ENCODE results near the gene APOBEC2.

The APOBEC2 gene

DNA sequence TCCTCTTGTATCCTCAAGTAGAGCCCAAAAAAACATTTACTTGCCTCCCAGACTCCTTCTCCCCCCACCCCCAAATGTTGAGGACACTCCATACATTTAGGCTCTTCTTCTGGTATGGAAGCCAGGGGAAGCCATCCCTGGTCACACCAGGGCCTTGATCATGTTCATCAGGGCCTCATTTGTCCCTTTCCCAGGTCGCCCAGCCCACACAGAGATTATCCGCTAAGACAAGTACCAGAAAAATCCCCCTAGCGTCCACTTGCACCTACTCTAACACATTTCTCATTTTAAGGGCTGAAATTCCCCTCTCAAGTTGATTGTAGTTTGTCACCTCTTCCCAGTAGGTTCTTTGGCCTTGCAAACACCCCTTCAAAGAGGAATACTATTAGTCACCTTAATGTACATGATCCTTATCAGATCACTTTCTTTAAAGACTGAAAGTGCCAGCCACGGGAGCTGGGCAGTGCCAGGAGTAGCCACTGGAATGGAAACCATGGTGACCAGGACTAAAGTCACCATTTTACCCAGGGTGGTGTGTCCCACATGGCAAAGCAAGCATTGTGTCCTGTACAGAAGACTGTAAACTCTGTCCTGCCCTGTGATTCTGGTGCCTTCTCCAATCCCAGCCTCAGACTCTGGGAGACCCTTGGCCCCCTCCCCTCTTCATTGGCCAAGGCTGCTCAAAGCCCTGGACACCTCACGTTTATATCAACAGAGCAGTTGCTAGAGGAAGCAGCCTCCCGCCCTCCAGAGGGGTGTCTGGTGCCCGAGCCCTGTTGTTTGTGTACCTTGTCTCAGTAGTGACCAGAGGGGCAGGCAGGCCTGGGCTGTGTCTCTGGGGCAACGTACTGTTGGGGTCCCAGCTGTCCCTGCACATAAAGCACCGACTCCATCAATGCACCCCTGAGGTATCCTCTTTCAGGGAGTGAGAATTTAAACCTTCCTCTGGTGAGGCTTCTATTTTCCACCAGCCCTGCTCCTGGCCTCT lies 5.0 kb upstream of the APOBEC2 start:
- H3K27ac ChIP-seq (ENCODE audit: low read length), result no peak overlapping the region
- no peaks in the 10 kb centered on the region for H3K27me3 ChIP-seq (ENCODE audit: insufficient read depth, low read length, poor library complexity)
- ATAC-seq (ENCODE audit: insufficient read depth, low read depth), result no peak

GRCh38 chr6:41049521-41049920 lies 3.5 kb upstream of the APOBEC2 start:
- peaks cover 14% of the 10 kb centered on the region for H3K4me1 ChIP-seq (ENCODE audit: insufficient read depth, low read length)
- no peak overlapping the region for H3K4me2 ChIP-seq (ENCODE audit: insufficient read depth, low read length)

More for the DNA sequence above, 5.0 kb upstream of the APOBEC2 start:
- Histone ChIP-seq H3K36me3 (ENCODE audit: insufficient read depth, low read length) (no peaks in the 10 kb centered on the region), H3K4me2 (ENCODE audit: insufficient read depth, low read length) (no peak overlapping the region), H3K4me1 (ENCODE audit: insufficient read depth, low read length) (peaks cover 14% of the 10 kb centered on the region), H3K9me3 (ENCODE audit: insufficient read depth, low read length, severe bottlenecking) (no peaks in the 10 kb centered on the region), H3K79me2 (ENCODE audit: insufficient read depth, low read length) (no peaks in the 10 kb centered on the region), H2AFZ (ENCODE audit: low read depth, low read length) (no peak overlapping the region), H3K9ac (ENCODE audit: low read depth, low read length) (no peak overlapping the region), H3K4me3 (ENCODE audit: low read depth in 1 of 2, low read length in 2 of 2) (no peak overlapping the region), H4K20me1 (ENCODE audit: insufficient read depth, low read length) (no peaks in the 10 kb centered on the region)
- TF ChIP-seq EZH2 (IDR thresholded peaks at IDR 0.05; ENCODE audit: borderline replicate concordance, low read depth, low read length, severe bottlenecking), result no peak
- TF ChIP-seq CTCF (IDR thresholded peaks at IDR 0.05; ENCODE audit: borderline replicate concordance, extremely low read depth, low read length, poor library complexity, severe bottlenecking), result no peak
- DNase-seq, result no peak

GRCh38 chr6:41049955-41050354 lies 3.0 kb upstream of the APOBEC2 start:
- Histone ChIP-seq H3K79me2 (ENCODE audit: insufficient read depth, low read length) (no peaks in the 10 kb centered on the region), H3K27me3 (ENCODE audit: insufficient read depth, low read length, poor library complexity) (no peaks in the 10 kb centered on the region), H3K4me1 (ENCODE audit: insufficient read depth, low read length) (peaks cover 14% of the 10 kb centered on the region), H3K27ac (ENCODE audit: low read length) (no peak overlapping the region), H2AFZ (ENCODE audit: low read depth, low read length) (no peak overlapping the region), H4K20me1 (ENCODE audit: insufficient read depth, low read length) (no peaks in the 10 kb centered on the region), H3K9ac (ENCODE audit: low read depth, low read length) (no peak overlapping the region), H3K4me3 (ENCODE audit: low read depth in 1 of 2, low read length in 2 of 2) (no peak overlapping the region), H3K36me3 (ENCODE audit: insufficient read depth, low read length) (no peaks in the 10 kb centered on the region), H3K9me3 (ENCODE audit: insufficient read depth, low read length, severe bottlenecking) (no peaks in the 10 kb centered on the region), H3K4me2 (ENCODE audit: insufficient read depth, low read length) (no peak overlapping the region)
- ATAC-seq (ENCODE audit: insufficient read depth, low read depth) (no peak), DNase-seq (no peak)
- TF ChIP-seq EZH2 (IDR thresholded peaks at IDR 0.05; ENCODE audit: borderline replicate concordance, low read depth, low read length, severe bottlenecking), result no peak
- no peak for TF ChIP-seq CTCF (IDR thresholded peaks at IDR 0.05; ENCODE audit: borderline replicate concordance, extremely low read depth, low read length, poor library complexity, severe bottlenecking)

More at GRCh38 chr6:41049521-41049920, 3.5 kb upstream of the APOBEC2 start:
- Histone ChIP-seq H3K36me3 (ENCODE audit: insufficient read depth, low read length) (no peaks in the 10 kb centered on the region), H2AFZ (ENCODE audit: low read depth, low read length) (no peak overlapping the region), H3K27ac (ENCODE audit: low read length) (no peak overlapping the region), H4K20me1 (ENCODE audit: insufficient read depth, low read length) (no peaks in the 10 kb centered on the region), H3K79me2 (ENCODE audit: insufficient read depth, low read length) (no peaks in the 10 kb centered on the region), H3K27me3 (ENCODE audit: insufficient read depth, low read length, poor library complexity) (no peaks in the 10 kb centered on the region), H3K4me3 (ENCODE audit: low read depth in 1 of 2, low read length in 2 of 2) (no peak overlapping the region), H3K9me3 (ENCODE audit: insufficient read depth, low read length, severe bottlenecking) (no peaks in the 10 kb centered on the region), H3K9ac (ENCODE audit: low read depth, low read length) (no peak overlapping the region)
- ATAC-seq (ENCODE audit: insufficient read depth, low read depth) (no peak), DNase-seq (no peak)
- TF ChIP-seq CTCF (IDR thresholded peaks at IDR 0.05; ENCODE audit: borderline replicate concordance, extremely low read depth, low read length, poor library complexity, severe bottlenecking), result no peak
- TF ChIP-seq EZH2 (IDR thresholded peaks at IDR 0.05; ENCODE audit: borderline replicate concordance, low read depth, low read length, severe bottlenecking), result no peak
